ENCODE data around the gene TLE5. TPM values are rescaled to one million over a fixed set of nuclear protein-coding genes. Genes with fewer than 3 reads are reported as not detected.
A peak's percentile ranks its signal among the peaks of the same experiment; 100 is the strongest.
"Not testable (repeated sequence)": the region's sequence is repeated elsewhere in the genome, so short reads cannot be mapped to it uniquely, and the experiment has no call there.

TLE5 gene
- total RNA-seq, 1 donor from 2014 or later, result 401 TPM

DNA sequence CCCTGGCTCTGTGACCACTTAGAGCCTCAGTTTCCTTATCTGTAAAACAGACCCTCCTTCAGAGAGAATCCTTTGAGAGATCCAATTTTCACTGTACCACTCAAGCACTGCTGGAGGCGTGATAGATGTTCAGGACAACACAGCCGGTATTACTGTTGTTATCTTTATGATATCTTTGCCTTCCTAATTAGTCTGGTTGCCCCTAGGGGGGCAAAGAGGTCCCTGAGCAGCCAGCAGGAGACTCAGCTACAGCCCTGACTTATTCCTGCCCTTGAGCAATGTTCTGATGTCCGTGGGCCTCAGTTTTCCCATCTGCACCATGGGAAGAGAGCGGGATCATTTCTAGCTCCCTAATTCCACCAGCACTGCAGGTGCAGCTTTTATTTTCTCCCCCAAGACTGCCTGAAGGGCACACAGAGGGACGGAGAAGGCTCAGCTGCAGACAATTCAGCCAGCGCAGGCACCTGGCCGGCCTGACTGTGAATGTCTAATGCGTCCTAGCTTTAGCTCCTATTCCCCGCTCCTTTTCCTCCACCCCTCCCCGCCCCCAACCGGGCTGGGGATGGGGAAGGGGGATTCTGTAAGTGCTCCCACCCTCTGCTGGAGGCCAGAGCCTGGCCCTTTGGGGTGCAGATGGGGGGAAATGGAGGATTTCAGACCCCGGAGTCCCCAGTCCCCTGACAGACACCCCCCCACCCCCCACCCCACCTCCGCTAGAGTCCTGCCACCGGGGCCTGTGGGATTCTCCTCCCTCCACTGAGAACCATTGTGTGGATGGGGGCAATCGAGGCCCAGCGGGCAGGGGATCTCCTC lies 16.2 kb downstream of the TLE5 start:
- no peak for DNase-seq (ENCODE audit: extremely low read depth, low read depth, low spot score)

DNA sequence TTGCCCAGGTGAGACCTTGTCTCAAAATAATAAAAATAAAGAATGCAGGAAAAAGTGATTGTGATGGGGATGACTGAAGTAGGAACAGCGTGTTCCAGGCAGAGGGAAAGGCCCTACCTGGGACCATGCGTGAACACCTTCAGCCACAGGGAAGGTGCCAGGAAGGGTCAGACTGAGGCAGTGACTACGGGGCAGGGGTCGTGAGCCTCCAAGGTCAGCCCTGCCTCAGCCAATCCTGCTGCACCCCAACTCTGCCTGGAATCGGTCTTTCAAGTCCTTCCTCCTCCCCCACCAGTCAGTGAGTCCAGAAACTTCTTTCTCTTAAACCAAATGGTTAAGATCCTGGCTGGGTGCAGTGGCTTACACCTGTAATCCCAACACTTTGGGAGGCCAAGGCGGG lies 17.1 kb downstream of the TLE5 start:
- no peak for DNase-seq (ENCODE audit: extremely low read depth, low read depth, low spot score)

GRCh38 chr19:3042621-3043267 lies 19.6 kb downstream of the TLE5 start:
- DNase-seq (ENCODE audit: extremely low read depth, low read depth, low spot score), result no peak

- DNase-seq (ENCODE audit: extremely low read depth, low read depth, low spot score), result no peak
Observed at GRCh38 chr19:3041761-3042620, 20.3 kb downstream of the TLE5 start.

GRCh38 chr19:3041327-3041726 lies 21.0 kb downstream of the TLE5 start:
- no peak for DNase-seq (ENCODE audit: extremely low read depth, low read depth, low spot score)

DNA sequence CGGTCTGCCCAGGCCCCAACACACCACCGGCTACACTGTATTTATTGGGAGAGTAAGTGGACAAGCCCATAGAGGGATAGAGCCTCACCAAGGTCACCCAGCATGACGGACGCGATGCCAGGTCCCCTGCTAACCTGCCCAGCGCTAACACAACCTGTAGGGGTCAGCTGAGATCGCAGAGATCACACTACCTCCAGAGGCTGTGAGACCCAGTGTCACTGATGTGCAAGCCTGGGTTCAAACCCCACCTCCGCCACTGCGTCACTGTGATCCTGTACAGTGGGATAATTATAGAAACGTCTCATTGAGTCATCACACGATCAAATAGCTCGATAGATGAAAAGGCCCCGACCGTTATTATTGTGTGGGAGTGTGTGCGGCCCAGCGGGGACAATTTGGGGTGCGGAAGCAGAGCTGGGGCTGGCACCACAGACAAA lies 22.6 kb downstream of the TLE5 start:
- DNase-seq (ENCODE audit: extremely low read depth, low read depth, low spot score), result no peak

GRCh38 chr19:3039125-3039524 lies 23.2 kb downstream of the TLE5 start:
- DNase-seq (ENCODE audit: extremely low read depth, low read depth, low spot score), result no peak

DNA sequence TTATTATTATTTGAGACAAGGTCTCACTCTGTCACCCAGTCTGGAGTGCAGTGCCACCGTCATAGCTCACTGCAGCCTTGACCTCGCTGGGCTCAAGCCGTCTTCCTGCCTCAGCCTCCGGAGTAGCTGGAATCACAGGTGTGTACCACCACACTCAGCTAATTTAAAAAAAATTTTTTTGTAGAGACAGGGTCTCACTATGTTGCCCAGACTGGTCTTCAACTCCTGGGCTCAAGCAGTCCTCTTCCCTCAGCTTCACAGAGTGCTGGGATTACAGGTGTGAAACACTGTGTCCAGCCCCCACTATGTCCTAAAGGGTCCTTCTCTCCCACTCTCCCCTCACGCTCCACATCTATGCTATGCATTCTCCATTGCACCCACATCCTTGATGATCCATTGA lies 24.1 kb downstream of the TLE5 start:
- no peak for DNase-seq (ENCODE audit: extremely low read depth, low read depth, low spot score)

- not testable (repeated sequence) for DNase-seq (ENCODE audit: extremely low read depth, low read depth, low spot score)
Observed at GRCh38 chr19:3036977-3037544, 25.2 kb downstream of the TLE5 start.

DNA sequence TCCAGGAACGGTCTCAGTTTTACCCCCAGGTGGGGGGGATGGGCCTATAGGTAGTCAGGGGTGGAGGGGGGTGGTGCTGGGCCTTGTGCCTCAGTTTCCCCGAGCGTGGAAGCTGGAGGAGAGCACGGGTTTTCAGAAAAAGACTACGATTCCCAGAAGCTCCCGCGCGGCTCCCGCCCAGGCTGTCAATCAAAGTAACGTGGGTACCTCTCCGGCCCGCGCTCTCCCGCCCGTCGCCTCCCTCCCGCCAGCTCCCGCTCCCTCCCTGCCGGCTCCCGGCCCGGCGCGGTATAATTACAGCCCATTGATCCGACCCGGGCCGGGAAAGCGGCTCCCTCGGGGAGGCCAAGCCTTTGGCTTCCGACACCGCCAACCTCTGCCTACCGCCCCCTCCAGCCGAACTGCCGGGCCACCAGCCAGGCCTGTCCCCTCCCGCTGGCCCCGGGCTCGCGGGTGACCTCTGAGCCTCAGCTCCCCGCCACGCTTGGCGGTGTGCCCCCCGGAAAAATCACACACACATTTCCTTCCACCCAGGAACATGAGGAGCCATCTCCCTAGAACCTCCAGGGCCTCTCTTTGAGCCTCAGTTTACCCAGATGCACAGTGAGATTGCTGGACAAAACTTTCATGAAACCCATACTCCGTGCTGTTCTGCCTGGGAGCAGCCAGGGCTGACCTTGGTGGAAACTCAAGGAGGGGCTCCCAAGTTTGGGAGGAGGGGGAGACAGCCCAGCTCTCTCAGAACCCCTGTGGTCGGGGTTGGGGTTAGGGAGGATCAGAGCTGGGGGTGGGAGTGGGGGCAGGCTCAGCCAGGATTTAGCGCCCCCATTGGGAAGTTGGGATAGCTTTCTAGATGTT lies 25.9 kb downstream of the TLE5 start:
- DNase-seq (ENCODE audit: extremely low read depth, low read depth, low spot score), result peak; percentile 47

GRCh38 chr19:3035542-3036118 lies 26.7 kb downstream of the TLE5 start:
- peak; percentile 97 for DNase-seq (ENCODE audit: extremely low read depth, low read depth, low spot score)

DNA sequence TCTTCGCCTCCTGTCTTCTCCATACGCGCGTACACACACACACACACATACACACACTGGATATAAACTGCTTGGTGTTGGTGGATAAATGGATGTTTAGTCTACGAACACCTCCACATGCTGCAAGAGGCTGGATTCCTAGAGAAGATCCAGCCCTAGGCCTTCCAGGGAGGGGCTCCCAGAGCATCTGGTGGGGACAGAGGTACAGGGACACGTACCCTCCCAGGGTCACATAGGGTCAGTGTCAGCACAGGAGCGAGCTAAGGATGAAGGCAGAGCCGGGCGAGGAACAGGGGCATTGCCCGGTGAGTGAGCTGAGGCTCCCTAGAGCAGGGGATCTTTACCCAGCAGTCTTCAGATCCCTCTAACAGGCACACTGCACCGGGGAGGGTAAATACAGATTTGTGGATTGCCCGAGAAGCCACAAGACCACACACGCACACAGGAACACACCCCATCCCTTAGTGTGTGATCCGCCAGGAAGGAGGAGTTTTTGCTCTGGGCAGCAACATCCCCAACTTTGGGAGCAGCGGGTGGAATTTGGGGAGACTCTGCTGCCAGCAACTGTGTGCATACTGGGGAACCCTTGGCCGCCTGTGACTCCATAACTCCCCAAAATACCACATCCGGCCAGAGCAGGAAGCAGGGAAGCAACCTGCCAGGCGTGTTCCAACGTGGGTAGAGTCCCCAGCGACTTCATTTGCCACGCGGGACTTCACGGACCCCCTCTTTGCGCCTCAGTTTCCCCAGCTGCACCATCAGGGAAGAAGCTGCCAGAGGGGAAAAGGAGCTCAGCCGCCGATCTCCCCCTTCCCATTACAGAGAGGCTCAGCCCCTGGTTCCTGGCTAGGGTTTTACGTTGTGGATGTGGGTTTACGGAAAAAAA lies 27.4 kb downstream of the TLE5 start:
- DNase-seq (ENCODE audit: extremely low read depth, low read depth, low spot score), result no peak

GRCh38 chr19:3034406-3034655 lies 28.0 kb downstream of the TLE5 start:
- DNase-seq (ENCODE audit: extremely low read depth, low read depth, low spot score), result no peak

- no peak for DNase-seq (ENCODE audit: extremely low read depth, low read depth, low spot score)
Observed at GRCh38 chr19:3033595-3034405, 28.5 kb downstream of the TLE5 start.

DNA sequence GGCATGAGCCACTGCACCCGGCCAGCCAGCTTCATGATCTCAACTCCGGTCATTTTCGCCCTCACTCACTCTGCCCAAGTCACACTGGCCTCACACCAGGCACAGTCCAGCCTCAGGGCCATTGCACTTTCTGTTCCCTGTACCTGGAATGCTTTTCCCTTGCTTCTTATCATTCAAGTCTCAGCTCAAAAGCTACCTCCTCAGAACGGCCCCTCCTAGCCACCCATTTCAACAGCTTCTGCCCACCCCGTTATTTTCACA lies 30.8 kb downstream of the TLE5 start:
- DNase-seq (ENCODE audit: extremely low read depth, low read depth, low spot score), result no peak

DNA sequence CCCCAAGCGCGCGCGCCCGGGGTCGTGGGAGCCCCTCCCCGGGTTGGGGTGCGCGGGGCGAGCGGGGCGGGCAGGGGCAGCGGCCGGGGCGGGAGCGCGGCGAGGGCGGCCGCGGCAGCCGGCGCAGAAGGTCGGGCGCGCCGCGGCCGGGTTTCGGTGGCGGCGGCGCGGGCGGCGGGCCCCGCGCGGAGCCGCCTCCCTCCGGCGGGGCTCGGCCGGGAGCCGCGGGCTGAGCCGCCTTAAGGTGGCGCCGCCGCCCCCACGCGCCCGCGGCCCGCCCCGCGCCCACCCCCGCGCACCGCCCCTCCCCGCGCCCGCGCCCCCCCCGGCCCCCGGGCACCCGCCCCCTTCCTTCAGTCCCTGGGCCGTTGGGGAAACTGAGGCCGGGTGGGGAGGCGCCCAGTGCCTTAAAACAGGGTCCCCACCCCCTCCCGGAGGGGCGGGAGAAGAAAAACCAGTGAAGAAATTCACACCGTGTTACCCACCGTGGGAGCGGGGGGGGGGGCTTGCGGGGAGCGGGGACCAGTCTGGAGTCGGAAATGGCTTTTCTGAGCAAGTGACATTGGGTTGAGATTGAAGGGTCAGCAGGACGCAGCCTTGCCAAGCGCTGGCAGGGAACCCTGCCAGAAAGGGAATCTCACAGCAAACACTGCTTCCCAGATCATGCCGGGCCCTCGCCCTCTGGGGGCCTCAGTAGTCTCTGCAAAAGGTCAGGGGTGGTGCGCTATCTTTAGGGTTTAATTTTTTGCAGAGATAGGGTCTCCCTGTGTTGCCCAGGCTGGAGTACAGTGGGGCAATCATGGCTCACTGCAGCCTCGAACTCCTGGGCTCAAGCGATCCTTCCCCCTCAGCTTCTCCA lies 33.0 kb downstream of the TLE5 start, which contains the start of gene TLE2:
Gene TLE2 (minus strand): TSS at position 216 of the 859 bp plus-strand sequence. CDS start 376 bp downstream, outside the sequence.
- no peak for DNase-seq (ENCODE audit: extremely low read depth, low read depth, low spot score)

GRCh38 chr19:3028305-3029064 lies 33.8 kb downstream of the TLE5 start:
- no peak for DNase-seq (ENCODE audit: extremely low read depth, low read depth, low spot score)

Data from glomerular endothelial cell (primary cell).